Vagina (tissue), 2 donors: ENCODE data around the gene PGLYRP2. TPM values are rescaled to one million over a fixed set of nuclear protein-coding genes. Genes with fewer than 3 reads are reported as not detected.

Experiments used
- DNase-seq, 2 donors: peaks; one replicate each; pipeline ENCODE4 v3.0.0-alpha.2; 2017; ENCODE audit errors: extremely low spot score in 2 of 2
- H3K27ac ChIP-seq: fragments of 200-600 bp; sonication (generic); one replicate; pipeline ENCODE4 v1.5.1; 2019
- H3K27me3 ChIP-seq: fragments of 200-600 bp; sonication (generic); one replicate; pipeline ENCODE4 v1.5.1; 2019
- H3K36me3 ChIP-seq, 2 donors: fragments of 200-600 bp; sonication (generic); one replicate each; pipeline ENCODE4 v1.5.1; 2017 to 2019
- H3K4me1 ChIP-seq: fragments of 200-600 bp; sonication (generic); one replicate; pipeline ENCODE4 v1.5.1; 2019
- H3K4me3 ChIP-seq, 2 donors: fragments of 200-600 bp; sonication (generic); 1 replicate in 1 of 2; 2 replicates in 1 of 2; pipeline ENCODE4 v1.5.1; 2016 to 2019
- H3K9me3 ChIP-seq: fragments of 200-600 bp; sonication (generic); one replicate; pipeline ENCODE4 v1.5.1; 2019
- POLR2A ChIP-seq, 2 donors: fragments of 450-650 bp; IDR thresholded peaks; one replicate each; pipeline ENCODE4 v1.6.1; 2017; ENCODE audit warnings: antibody characterized with exemption in 2 of 2, mild to moderate bottlenecking in 2 of 2, moderate library complexity in 2 of 2
- POLR2AphosphoS5 ChIP-seq, 2 donors: sonication (generic); formaldehyde crosslinking; IDR thresholded peaks; one replicate each; pipeline ENCODE4 v1.9.0; 2017; ENCODE audit warnings: antibody characterized with exemption in 2 of 2, mild to moderate bottlenecking in 2 of 2, low read depth in 1 of 2; ENCODE audit not compliant: insufficient read depth in 1 of 2
- intact Hi-C: fragments of 100-400 bp; cut with DNase I; formaldehyde crosslinking; loops from one replicate; pipeline ENCODE4 v1.15.1; 2023
- total RNA-seq: library from RNA; depleted of rRNA; stranded (reverse); fragments of >200 nt; gene quantifications from one replicate; pipeline ENCODE4 v1.2.3, GENCODE V29; 2016
- TF ChIP-seq, protein P1 (sequence below), 3 experiments: fragments of 450-650 bp in 2 of 3; fragments of 200-600 bp in 1 of 3; sonication (generic) in 1 of 3; IDR thresholded peaks; one replicate each; pipeline ENCODE4 v1.5.1; 2017 to 2019; ENCODE audit warnings: antibody characterized with exemption in 3 of 3, mild to moderate bottlenecking in 2 of 3, moderate library complexity in 2 of 3

Gene PGLYRP2
- total RNA-seq, 1 donor from 2014 or later = not detected

- TF ChIP-seq POLR2A (IDR thresholded peaks at IDR 0.05) (no peak), POLR2AphosphoS5 (IDR thresholded peaks at IDR 0.05; ENCODE audit: insufficient read depth in 1 of 2, low read depth in 1 of 2) (no peak)
- TF ChIP-seq, protein P1, sequence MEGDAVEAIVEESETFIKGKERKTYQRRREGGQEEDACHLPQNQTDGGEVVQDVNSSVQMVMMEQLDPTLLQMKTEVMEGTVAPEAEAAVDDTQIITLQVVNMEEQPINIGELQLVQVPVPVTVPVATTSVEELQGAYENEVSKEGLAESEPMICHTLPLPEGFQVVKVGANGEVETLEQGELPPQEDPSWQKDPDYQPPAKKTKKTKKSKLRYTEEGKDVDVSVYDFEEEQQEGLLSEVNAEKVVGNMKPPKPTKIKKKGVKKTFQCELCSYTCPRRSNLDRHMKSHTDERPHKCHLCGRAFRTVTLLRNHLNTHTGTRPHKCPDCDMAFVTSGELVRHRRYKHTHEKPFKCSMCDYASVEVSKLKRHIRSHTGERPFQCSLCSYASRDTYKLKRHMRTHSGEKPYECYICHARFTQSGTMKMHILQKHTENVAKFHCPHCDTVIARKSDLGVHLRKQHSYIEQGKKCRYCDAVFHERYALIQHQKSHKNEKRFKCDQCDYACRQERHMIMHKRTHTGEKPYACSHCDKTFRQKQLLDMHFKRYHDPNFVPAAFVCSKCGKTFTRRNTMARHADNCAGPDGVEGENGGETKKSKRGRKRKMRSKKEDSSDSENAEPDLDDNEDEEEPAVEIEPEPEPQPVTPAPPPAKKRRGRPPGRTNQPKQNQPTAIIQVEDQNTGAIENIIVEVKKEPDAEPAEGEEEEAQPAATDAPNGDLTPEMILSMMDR (IDR thresholded peaks at IDR 0.05) = no peak
- intact Hi-C loops = loop anchor here (10.0 kb wide), 1 partner anchor 166 kb away; no protein-coding TSS in a partner anchor
- Histone ChIP-seq H3K4me3 (peak overlapping the region in 1 of 2 donors; percentile 89), H3K4me1 (peaks cover 43% of the 10 kb centered on the region), H3K27ac (no peak overlapping the region), H3K9me3 (no peaks in the 10 kb centered on the region), H3K36me3 (peaks cover 0 to 16% of the 10 kb centered on the region in 2 donors), H3K27me3 (no peaks in the 10 kb centered on the region)
- DNase-seq = no peak
Observed at GRCh38 chr19:15430526-15431120, 48.7 kb downstream of the PGLYRP2 start.

GRCh38 chr19:15429825-15430467, 49.4 kb downstream of the PGLYRP2 start:
- no peak overlapping the region for H3K27ac ChIP-seq
- H3K4me3 ChIP-seq = no peak overlapping the region
- no peak for DNase-seq
- peaks cover 43% of the 10 kb centered on the region for H3K4me1 ChIP-seq
- no peak for TF ChIP-seq POLR2A (IDR thresholded peaks at IDR 0.05)
- TF ChIP-seq, protein P1 (IDR thresholded peaks at IDR 0.05) = no peak
- intact Hi-C loops = loop anchor here (10.0 kb wide), 1 partner anchor 165 kb away; no protein-coding TSS in a partner anchor
- H3K9me3 ChIP-seq = no peaks in the 10 kb centered on the region
- H3K36me3 ChIP-seq = peaks cover 0 to 21% of the 10 kb centered on the region in 2 donors
- H3K27me3 ChIP-seq = no peaks in the 10 kb centered on the region

- intact Hi-C loops = no loop called here
- no peak overlapping the region for H3K4me3 ChIP-seq
- H3K27me3 ChIP-seq = no peaks in the 10 kb centered on the region
- peaks cover 0 to 29% of the 10 kb centered on the region in 2 donors for H3K36me3 ChIP-seq
- H3K4me1 ChIP-seq = peaks cover 43% of the 10 kb centered on the region
- no peaks in the 10 kb centered on the region for H3K9me3 ChIP-seq
- TF ChIP-seq POLR2A (IDR thresholded peaks at IDR 0.05) = no peak
- no peak overlapping the region for H3K27ac ChIP-seq
- DNase-seq = no peak
Observed at GRCh38 chr19:15428956-15429824, 50.1 kb downstream of the PGLYRP2 start.

- TF ChIP-seq POLR2AphosphoS5 (IDR thresholded peaks at IDR 0.05; ENCODE audit: insufficient read depth in 1 of 2, low read depth in 1 of 2) = no peak
- no peak for TF ChIP-seq POLR2A (IDR thresholded peaks at IDR 0.05)
- TF ChIP-seq, protein P1 (IDR thresholded peaks at IDR 0.05) = no peak
- Histone ChIP-seq H3K27ac (no peak overlapping the region), H3K27me3 (no peaks in the 10 kb centered on the region), H3K9me3 (no peaks in the 10 kb centered on the region), H3K4me3 (no peak overlapping the region), H3K4me1 (peaks cover 36% of the 10 kb centered on the region), H3K36me3 (peaks cover 0 to 40% of the 10 kb centered on the region in 2 donors)
- DNase-seq = no peak
- intact Hi-C loops = no loop called here
Observed at GRCh38 chr19:15427991-15428471, 51.3 kb downstream of the PGLYRP2 start.

- Histone ChIP-seq H3K27ac (no peak overlapping the region), H3K36me3 (peaks cover 0 to 47% of the 10 kb centered on the region in 2 donors), H3K4me3 (no peak overlapping the region), H3K27me3 (no peaks in the 10 kb centered on the region), H3K4me1 (peaks cover 41% of the 10 kb centered on the region), H3K9me3 (no peaks in the 10 kb centered on the region)
- intact Hi-C loops = no loop called here
- TF ChIP-seq, protein P1 (IDR thresholded peaks at IDR 0.05) = no peak
- TF ChIP-seq POLR2AphosphoS5 (IDR thresholded peaks at IDR 0.05; ENCODE audit: insufficient read depth in 1 of 2, low read depth in 1 of 2) (no peak), POLR2A (IDR thresholded peaks at IDR 0.05) (no peak)
- no peak for DNase-seq
Observed at GRCh38 chr19:15427350-15427700, 52.0 kb downstream of the PGLYRP2 start.
